HFF-Myc (cell line): ENCODE data around the gene ZFYVE28.

Source experiments
- DNase-seq: peaks from one replicate; pipeline ENCODE4 v3.0.0-alpha.2; 2011; ENCODE audit warnings: low read depth; ENCODE audit errors: extremely low read depth
- H3K4me3 ChIP-seq: replicated peaks from 2 replicates; pipeline ENCODE4 v1.5.1; 2011; ENCODE audit warnings: low read depth, mild to moderate bottlenecking, control low read depth, low read length
- CTCF ChIP-seq: IDR thresholded peaks from 2 replicates; pipeline ENCODE4 v1.5.1; 2012; ENCODE audit warnings: mild to moderate bottlenecking, low read depth, low read length, control low read depth; ENCODE audit errors: missing control alignments

The ZFYVE28 gene

GRCh38 chr4:2354760-2355159 lies 63.7 kb downstream of the ZFYVE28 start:
- H3K4me3 ChIP-seq = no peak overlapping the region
- DNase-seq = no peak
- TF ChIP-seq CTCF = no peak

GRCh38 chr4:2354118-2354517 lies 64.3 kb downstream of the ZFYVE28 start:
- no peak for DNase-seq
- TF ChIP-seq CTCF = peak; percentile 49
- no peak overlapping the region for H3K4me3 ChIP-seq

- DNase-seq = no peak
- no peak overlapping the region for H3K4me3 ChIP-seq
- TF ChIP-seq CTCF = no peak
Measured at GRCh38 chr4:2353222-2354107, 65.0 kb downstream of the ZFYVE28 start.

GRCh38 chr4:2352729-2353221 lies 65.7 kb downstream of the ZFYVE28 start:
- no peak for DNase-seq
- no peak for TF ChIP-seq CTCF
- H3K4me3 ChIP-seq = no peak overlapping the region

- no peak for DNase-seq
- H3K4me3 ChIP-seq = no peak overlapping the region
- TF ChIP-seq CTCF = no peak
Measured at GRCh38 chr4:2352171-2352570, 66.3 kb downstream of the ZFYVE28 start.

GRCh38 chr4:2350982-2351381 lies 67.5 kb downstream of the ZFYVE28 start:
- no peak for TF ChIP-seq CTCF
- no peak overlapping the region for H3K4me3 ChIP-seq
- DNase-seq = no peak
